Measurements from ENCODE around the gene FGF2.

FGF2 gene

GRCh38 chr4:122906859-122907305 lies 80.3 kb downstream of the FGF2 start:
- TF ChIP-seq ZBTB8A (tag by site-specific recombination; IDR thresholded peaks at IDR 0.05) (no peak), GLI4 (tag by site-specific recombination; IDR thresholded peaks at IDR 0.05) (no peak)
- H3K9me3 ChIP-seq (ENCODE audit: control insufficient read depth, insufficient read depth, low read depth, low read length) = no peaks in the 10 kb centered on the region
- H3K27ac ChIP-seq (ENCODE audit: extremely low read depth, low read depth, low read length) = no peak overlapping the region
- ChIA-PET POLR2A (no interaction called here), CTCF (no interaction called here)
- no peak overlapping the region for H3K4me3 ChIP-seq (ENCODE audit: low read depth, low read length)
- peaks cover 0 to 6% of the 10 kb centered on the region in 2 experiments; a peak in 1 of 3 replicates for H3K36me3 ChIP-seq (ENCODE audit: control insufficient read depth in 2 of 2, insufficient read depth in 1 of 2, low read length in 2 of 2)
- no peaks in the 10 kb centered on the region for H3K4me1 ChIP-seq (ENCODE audit: control insufficient read depth, insufficient read depth, low read length)

DNA sequence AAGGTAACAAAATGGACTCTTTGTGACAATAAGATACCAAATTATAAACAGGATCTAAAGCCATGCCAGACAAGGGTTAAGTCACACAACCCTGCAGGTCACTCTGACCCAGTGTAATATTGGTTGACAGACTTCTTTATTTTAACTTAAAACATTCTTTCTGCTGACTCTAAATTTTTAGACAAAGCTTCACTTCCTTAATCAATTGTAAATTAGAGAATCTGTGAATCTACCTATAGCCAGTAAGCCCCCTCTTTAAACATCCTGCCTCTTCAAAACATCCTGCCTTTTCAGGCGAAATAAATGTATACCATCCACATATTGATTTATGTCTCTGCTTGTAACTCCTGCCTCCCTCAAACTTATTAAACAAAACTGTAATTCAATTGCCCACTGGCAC lies 81.6 kb downstream of the FGF2 start:
- H3K4me3 ChIP-seq (ENCODE audit: low read depth, low read length) = no peak overlapping the region
- TF ChIP-seq ZNF248 (tag by site-specific recombination; IDR thresholded peaks at IDR 0.05) (no peak), KLF17 (tag by site-specific recombination; IDR thresholded peaks at IDR 0.05) (no peak), ZNF776 (tag by site-specific recombination; IDR thresholded peaks at IDR 0.05; ENCODE audit: borderline replicate concordance) (no peak), SALL2 (tag by site-specific recombination; IDR thresholded peaks at IDR 0.05; ENCODE audit: borderline replicate concordance) (no peak), ZNF785 (tag by site-specific recombination; IDR thresholded peaks at IDR 0.05) (no peak)
- no peak overlapping the region for H3K27ac ChIP-seq (ENCODE audit: extremely low read depth, low read depth, low read length)
- H3K4me1 ChIP-seq (ENCODE audit: control insufficient read depth, insufficient read depth, low read length) = no peaks in the 10 kb centered on the region
- peaks cover 0 to 11% of the 10 kb centered on the region in 2 experiments; a peak in 1 of 3 replicates for H3K36me3 ChIP-seq (ENCODE audit: control insufficient read depth in 2 of 2, insufficient read depth in 1 of 2, low read length in 2 of 2)
- ChIA-PET CTCF (no interaction called here), POLR2A (no interaction called here)
- H3K9me3 ChIP-seq (ENCODE audit: control insufficient read depth, insufficient read depth, low read depth, low read length) = no peaks in the 10 kb centered on the region

DNA sequence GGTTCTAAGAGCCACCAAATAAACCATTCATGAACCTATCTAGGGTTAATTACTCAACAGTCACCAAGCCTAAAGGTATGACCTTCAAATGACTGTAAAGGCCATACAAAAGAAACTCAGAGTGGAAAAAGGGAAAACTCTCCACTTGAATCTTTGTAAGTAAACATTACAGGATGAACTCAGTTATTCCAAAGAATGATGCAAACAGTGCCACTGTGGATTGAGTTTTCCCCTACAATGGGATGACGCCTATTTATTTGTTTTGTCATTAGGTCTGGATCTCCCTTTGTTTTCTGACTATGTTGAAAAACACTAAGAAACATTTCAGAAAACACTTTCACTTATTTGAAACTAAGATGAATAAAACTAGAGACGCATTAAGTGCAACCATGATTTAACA lies 83.1 kb downstream of the FGF2 start:
- TF ChIP-seq, protein P1, sequence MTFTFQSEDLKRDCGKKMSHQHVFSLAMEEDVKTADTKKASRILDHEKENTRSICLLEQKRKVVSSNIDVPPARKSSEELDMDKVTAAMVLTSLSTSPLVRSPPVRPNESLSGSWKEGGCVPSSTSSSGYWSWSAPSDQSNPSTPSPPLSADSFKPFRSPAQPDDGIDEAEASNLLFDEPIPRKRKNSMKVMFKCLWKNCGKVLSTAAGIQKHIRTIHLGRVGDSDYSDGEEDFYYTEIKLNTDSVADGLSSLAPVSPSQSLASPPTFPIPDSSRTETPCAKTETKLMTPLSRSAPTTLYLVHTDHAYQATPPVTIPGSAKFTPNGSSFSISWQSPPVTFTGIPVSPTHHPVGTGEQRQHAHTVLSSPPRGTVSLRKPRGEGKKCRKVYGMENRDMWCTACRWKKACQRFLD (tag by site-specific recombination; IDR thresholded peaks at IDR 0.05) = no peak
- TF ChIP-seq ZNF335 (tag by site-specific recombination; conservative IDR thresholded peaks at IDR 0.05) (no peak), ZNF132 (tag by site-specific recombination; IDR thresholded peaks at IDR 0.05; ENCODE audit: borderline replicate concordance) (no peak), ZNF155 (tag by site-specific recombination; IDR thresholded peaks at IDR 0.05) (no peak), ZNF670 (tag by site-specific recombination; IDR thresholded peaks at IDR 0.05; ENCODE audit: low read depth) (no peak), ZNF571 (tag by site-specific recombination; IDR thresholded peaks at IDR 0.05) (no peak), ZSCAN16 (tag by site-specific recombination; IDR thresholded peaks at IDR 0.05) (no peak), KLF1 (tag by site-specific recombination; IDR thresholded peaks at IDR 0.05) (no peak), KLF10 (tag by site-specific recombination; IDR thresholded peaks at IDR 0.05) (no peak), ZNF280C (tag by site-specific recombination; IDR thresholded peaks at IDR 0.05) (no peak), FEZF1 (tag by site-specific recombination; IDR thresholded peaks at IDR 0.05) (no peak), ATF2 (tag by site-specific recombination; IDR thresholded peaks at IDR 0.05; ENCODE audit: low read depth) (no peak), ZNF561 (tag by site-specific recombination; IDR thresholded peaks at IDR 0.05; ENCODE audit: borderline replicate concordance) (no peak), ZNF24 (tag by site-specific recombination; IDR thresholded peaks at IDR 0.05) (no peak), KLF7 (tag by site-specific recombination; IDR thresholded peaks at IDR 0.05; ENCODE audit: borderline replicate concordance) (no peak), EGR2 (tag by site-specific recombination; IDR thresholded peaks at IDR 0.05; ENCODE audit: low read depth) (no peak), ZNF514 (tag by site-specific recombination; IDR thresholded peaks at IDR 0.05) (no peak), ZNF248 (tag by site-specific recombination; IDR thresholded peaks at IDR 0.05) (no peak), WT1 (tag by site-specific recombination; IDR thresholded peaks at IDR 0.05) (no peak)
- TF ChIP-seq, protein P2, sequence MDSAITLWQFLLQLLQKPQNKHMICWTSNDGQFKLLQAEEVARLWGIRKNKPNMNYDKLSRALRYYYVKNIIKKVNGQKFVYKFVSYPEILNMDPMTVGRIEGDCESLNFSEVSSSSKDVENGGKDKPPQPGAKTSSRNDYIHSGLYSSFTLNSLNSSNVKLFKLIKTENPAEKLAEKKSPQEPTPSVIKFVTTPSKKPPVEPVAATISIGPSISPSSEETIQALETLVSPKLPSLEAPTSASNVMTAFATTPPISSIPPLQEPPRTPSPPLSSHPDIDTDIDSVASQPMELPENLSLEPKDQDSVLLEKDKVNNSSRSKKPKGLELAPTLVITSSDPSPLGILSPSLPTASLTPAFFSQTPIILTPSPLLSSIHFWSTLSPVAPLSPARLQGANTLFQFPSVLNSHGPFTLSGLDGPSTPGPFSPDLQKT (IDR thresholded peaks at IDR 0.05; ENCODE audit: borderline replicate concordance, low read depth, low read length) = no peak
- Histone ChIP-seq H3K4me3 (ENCODE audit: low read depth, low read length) (no peak overlapping the region), H3K9me3 (ENCODE audit: control insufficient read depth, insufficient read depth, low read depth, low read length) (no peaks in the 10 kb centered on the region), H3K36me3 (ENCODE audit: control insufficient read depth in 2 of 2, insufficient read depth in 1 of 2, low read length in 2 of 2) (peaks cover 0 to 13% of the 10 kb centered on the region in 2 experiments; a peak in 1 of 3 replicates), H3K4me1 (ENCODE audit: control insufficient read depth, insufficient read depth, low read length) (no peaks in the 10 kb centered on the region), H3K27ac (ENCODE audit: extremely low read depth, low read depth, low read length) (no peak overlapping the region)
- CTCF ChIA-PET = no interaction called here
- POLR2A ChIA-PET = no interaction called here

Measured in HEK293 (cell line).